Measurements from ENCODE around the gene OPN4.

Gene OPN4

DNA sequence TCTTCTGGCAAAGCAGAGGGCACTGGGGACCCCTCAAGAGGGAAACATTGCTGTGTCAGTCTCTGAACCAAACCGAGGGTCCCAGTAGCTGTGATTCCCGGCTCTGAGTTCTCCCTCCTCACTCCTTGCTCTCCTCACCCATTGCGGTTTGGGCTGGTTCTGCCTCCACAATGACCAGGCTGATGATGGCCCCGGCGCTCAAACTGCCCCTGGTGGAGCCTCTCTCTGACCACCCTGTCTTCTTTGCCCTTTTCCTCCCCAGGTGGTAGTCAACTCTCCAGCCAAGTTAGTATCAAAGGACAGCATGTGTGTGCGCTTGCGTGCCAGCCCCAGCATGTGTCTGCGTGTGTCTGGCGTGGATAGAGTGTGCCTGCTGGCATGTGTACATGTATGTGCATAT is 31.1 kb downstream of the OPN4 start:
- ChIA-PET POLR2A (no interaction called here), CTCF (interaction anchor here (1.2 to 9.6 kb wide), 12 partner anchors 8 to 285 kb away, joined by 3 to 86 read pairs (median 6); partner anchors contain the start of gene LDB3)
- no peak for DNase-seq (ENCODE audit: low read depth, low spot score)
- H3K4me3 ChIP-seq (ENCODE audit: low read depth, low read length): no peak overlapping the region
- TF ChIP-seq, protein P1, sequence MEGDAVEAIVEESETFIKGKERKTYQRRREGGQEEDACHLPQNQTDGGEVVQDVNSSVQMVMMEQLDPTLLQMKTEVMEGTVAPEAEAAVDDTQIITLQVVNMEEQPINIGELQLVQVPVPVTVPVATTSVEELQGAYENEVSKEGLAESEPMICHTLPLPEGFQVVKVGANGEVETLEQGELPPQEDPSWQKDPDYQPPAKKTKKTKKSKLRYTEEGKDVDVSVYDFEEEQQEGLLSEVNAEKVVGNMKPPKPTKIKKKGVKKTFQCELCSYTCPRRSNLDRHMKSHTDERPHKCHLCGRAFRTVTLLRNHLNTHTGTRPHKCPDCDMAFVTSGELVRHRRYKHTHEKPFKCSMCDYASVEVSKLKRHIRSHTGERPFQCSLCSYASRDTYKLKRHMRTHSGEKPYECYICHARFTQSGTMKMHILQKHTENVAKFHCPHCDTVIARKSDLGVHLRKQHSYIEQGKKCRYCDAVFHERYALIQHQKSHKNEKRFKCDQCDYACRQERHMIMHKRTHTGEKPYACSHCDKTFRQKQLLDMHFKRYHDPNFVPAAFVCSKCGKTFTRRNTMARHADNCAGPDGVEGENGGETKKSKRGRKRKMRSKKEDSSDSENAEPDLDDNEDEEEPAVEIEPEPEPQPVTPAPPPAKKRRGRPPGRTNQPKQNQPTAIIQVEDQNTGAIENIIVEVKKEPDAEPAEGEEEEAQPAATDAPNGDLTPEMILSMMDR (IDR thresholded peaks at IDR 0.05; ENCODE audit: insufficient read depth, low read length, missing control alignments): no peak

DNA sequence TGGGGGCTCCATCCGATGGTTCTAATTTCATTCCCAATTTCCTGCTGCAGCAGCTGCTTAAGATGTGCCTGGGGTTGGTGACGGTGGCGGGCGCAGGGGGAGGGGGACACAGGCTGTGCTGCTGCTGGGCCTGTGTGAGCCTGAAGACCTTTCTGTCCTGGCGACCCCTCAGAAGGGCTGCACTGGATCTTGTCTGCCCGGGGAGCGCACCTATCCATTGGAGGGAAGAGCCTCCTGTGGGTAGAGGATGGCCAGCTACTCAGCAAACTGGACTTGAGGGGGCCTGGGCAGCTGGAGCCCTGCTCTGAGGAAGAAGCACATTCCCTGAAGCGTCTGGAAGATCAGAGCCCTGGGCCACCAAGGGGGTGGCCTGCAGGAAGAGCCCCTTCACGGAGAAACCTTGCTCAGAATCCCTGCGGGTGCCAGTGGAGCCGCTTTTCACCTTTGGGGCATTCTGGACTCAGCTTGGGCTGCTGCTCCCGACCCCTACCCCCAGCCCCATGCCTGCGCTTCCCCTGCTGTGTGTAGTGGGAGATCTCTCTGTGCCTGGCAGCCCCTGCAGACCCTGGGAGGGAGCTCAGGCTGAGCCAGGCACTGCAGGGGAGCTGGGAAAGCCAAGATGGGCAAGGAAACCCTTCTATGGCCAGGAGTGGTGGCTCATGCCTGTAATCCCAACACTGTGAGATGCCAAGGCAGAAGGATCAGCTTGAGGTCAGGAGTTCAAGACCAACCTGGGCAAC is 31.7 kb downstream of the OPN4 start:
- DNase-seq (ENCODE audit: low read depth, low spot score): no peak
- POLR2A ChIA-PET: no interaction called here
- CTCF ChIA-PET: interaction anchor here (1.2 to 9.6 kb wide), 5 partner anchors 13 to 286 kb away, joined by 4 to 86 read pairs (median 6); no protein-coding TSS in a partner anchor
- no peak overlapping the region for H3K4me3 ChIP-seq (ENCODE audit: low read depth, low read length)
- TF ChIP-seq, protein P1 (IDR thresholded peaks at IDR 0.05; ENCODE audit: insufficient read depth, low read length, missing control alignments): no peak

DNA sequence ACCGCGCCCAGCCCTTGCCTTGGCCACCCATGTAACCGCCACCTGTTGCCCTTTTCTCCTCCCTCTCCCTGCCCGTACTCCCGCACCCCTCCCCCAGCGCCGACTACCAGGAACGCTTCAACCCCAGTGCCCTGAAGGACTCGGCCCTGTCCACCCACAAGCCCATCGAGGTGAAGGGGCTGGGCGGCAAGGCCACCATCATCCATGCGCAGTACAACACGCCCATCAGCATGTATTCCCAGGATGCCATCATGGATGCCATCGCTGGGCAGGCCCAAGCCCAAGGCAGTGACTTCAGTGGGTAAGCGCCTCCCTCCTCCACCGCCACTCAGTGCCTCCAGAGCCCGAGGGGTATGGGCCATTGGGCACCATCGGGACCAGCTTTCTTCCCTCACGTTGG is 32.6 kb downstream of the OPN4 start:
- ChIA-PET POLR2A (no interaction called here), CTCF (interaction anchor here (0.8 to 9.6 kb wide), 10 partner anchors 8 to 287 kb away, joined by 3 to 86 read pairs (median 8); no protein-coding TSS in a partner anchor)
- no peak for DNase-seq (ENCODE audit: low read depth, low spot score)
- TF ChIP-seq, protein P1 (IDR thresholded peaks at IDR 0.05; ENCODE audit: insufficient read depth, low read length, missing control alignments): no peak
- no peak overlapping the region for H3K4me3 ChIP-seq (ENCODE audit: low read depth, low read length)

DNA sequence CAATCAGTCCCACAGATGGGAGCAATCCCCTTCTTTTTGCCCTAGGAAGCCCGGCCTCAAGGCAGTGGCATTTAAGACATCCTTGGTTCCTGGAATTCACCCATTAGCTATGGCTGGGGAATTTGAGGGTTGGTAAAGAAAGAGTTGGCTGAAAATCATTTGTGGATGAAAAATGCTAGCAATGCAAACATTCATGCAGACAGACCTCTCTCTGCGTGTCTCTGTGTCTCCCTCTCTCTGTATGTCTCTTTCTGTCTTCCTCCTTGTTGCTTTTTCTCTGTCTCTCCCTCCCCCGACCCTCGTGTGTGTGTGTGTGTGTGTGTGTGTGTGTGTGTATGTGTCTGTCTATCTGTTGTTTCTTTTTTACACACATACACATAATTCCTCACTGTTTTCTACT is 33.4 kb downstream of the OPN4 start:
- TF ChIP-seq, protein P1 (IDR thresholded peaks at IDR 0.05; ENCODE audit: insufficient read depth, low read length, missing control alignments): no peak
- CTCF ChIA-PET: interaction anchor here (0.7 to 9.6 kb wide), 14 partner anchors 8 to 287 kb away, joined by 3 to 86 read pairs (median 5); no protein-coding TSS in a partner anchor
- no peak overlapping the region for H3K4me3 ChIP-seq (ENCODE audit: low read depth, low read length)
- POLR2A ChIA-PET: interaction anchor here (0.7 kb wide), 1 partner anchor 52 kb away, joined by 4 read pairs; no protein-coding TSS in a partner anchor
- peak; percentile 86 for DNase-seq (ENCODE audit: low read depth, low spot score)

DNA sequence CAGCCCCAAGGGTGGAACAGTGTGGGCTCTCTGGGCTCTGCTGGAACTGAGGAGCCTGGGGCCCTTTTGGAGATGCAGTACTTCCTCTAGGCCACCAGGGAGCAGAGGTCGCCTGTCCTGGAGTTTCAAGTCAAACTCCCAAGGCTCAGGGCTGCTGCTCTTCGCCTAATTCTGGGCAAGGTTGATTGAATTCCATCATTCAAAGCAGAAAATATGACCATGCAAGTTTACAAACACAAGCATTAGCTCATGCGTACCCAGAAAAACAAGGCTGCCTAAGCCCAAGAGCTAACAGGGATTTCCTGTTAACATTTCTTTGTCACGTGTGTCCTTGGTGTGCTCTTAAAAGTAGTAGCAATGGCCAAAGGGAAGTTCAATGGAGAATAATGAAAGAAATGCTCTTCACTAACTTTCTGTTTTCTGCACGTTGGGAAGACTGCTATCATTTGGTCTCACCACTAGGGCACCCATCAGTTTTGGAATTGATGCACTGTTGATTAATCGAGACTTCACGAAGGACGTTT is 34.1 kb downstream of the OPN4 start:
- no peak overlapping the region; the same call in 1 of the 2 replicates for H3K4me3 ChIP-seq (ENCODE audit: low read depth, low read length)
- DNase-seq (ENCODE audit: low read depth, low spot score): no peak
- POLR2A ChIA-PET: no interaction called here
- CTCF ChIA-PET: interaction anchor here (0.6 to 9.6 kb wide), 23 partner anchors 11 to 280 kb away, joined by 3 to 86 read pairs (median 3); partner anchors contain the start of gene MMRN2
- TF ChIP-seq, protein P1 (IDR thresholded peaks at IDR 0.05; ENCODE audit: insufficient read depth, low read length, missing control alignments): peak; percentile 78

DNA sequence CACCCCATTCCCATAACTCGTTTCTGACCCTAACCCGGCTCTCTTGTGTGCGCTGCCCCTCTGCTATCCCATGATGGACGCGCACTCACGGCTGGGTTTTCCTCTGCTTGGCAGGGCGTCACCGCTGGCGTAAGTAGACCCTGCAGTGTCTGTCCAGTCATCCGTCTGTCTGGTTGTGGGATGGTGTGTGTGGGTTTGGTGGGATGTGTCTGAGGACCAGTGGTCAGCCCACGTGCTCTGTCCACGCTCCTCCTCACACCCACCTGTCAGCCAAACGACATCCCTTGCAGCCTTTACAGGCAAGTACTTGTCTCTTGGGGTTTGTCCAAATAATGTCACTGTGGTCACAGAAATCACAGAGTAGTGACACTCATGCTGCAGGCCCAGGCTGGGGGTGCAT is 34.8 kb downstream of the OPN4 start:
- no peak for DNase-seq (ENCODE audit: low read depth, low spot score)
- H3K4me3 ChIP-seq (ENCODE audit: low read depth, low read length): no peak overlapping the region
- TF ChIP-seq, protein P1 (IDR thresholded peaks at IDR 0.05; ENCODE audit: insufficient read depth, low read length, missing control alignments): no peak
- CTCF ChIA-PET: interaction anchor here (0.6 to 9.6 kb wide), 17 partner anchors 10 to 278 kb away, joined by 3 to 86 read pairs (median 5); partner anchors contain the start of gene MMRN2
- POLR2A ChIA-PET: no interaction called here
